Aorta (tissue), 5 donors: ENCODE data around the gene C1orf185. TPM values are rescaled to one million over a fixed set of nuclear protein-coding genes. Genes with fewer than 3 reads are reported as not detected.
"Not testable (repeated sequence)": the region's sequence is repeated elsewhere in the genome, so short reads cannot be mapped to it uniquely, and the experiment has no call there.

Experiments used
- ATAC-seq: fragments of 200-7000 bp; cut with Tn5 transposase; one replicate; pipeline ENCODE4 v1.9.1; 2022; ENCODE audit warnings: moderate library complexity; ENCODE audit not compliant: low FRiP score
- DNase-seq, 2 donors: peaks; one replicate each; pipeline ENCODE4 v3.0.0-alpha.2; 2020
- H3K27ac ChIP-seq, 2 donors: one replicate each; pipeline ENCODE4 v1.5.1; 2013; ENCODE audit warnings: low read length in 2 of 2, mild to moderate bottlenecking in 2 of 2, moderate library complexity in 2 of 2, control low read depth in 1 of 2, inconsistent platforms in 1 of 2, low read depth in 1 of 2
- H3K27me3 ChIP-seq, 2 donors: one replicate each; pipeline ENCODE4 v1.6.1; 2013; ENCODE audit warnings: control low read depth in 1 of 2, low read length in 1 of 2, mild to moderate bottlenecking in 1 of 2, moderate library complexity in 1 of 2; ENCODE audit not compliant: insufficient read depth in 2 of 2, control insufficient read depth in 1 of 2
- H3K36me3 ChIP-seq, 2 donors: one replicate each; pipeline ENCODE4 v1.6.1; 2013; ENCODE audit warnings: control low read depth in 1 of 2, low read length in 1 of 2, mild to moderate bottlenecking in 1 of 2; ENCODE audit not compliant: insufficient read depth in 2 of 2, control insufficient read depth in 1 of 2
- H3K4me1 ChIP-seq, 2 donors: one replicate each; pipeline ENCODE4 v1.6.1; 2013; ENCODE audit warnings: low read length in 2 of 2, control low read depth in 1 of 2, mild to moderate bottlenecking in 1 of 2, moderate library complexity in 1 of 2; ENCODE audit not compliant: insufficient read depth in 2 of 2, control insufficient read depth in 1 of 2
- H3K4me3 ChIP-seq, 2 donors: one replicate each; pipeline ENCODE4 v1.5.1; 2013; ENCODE audit warnings: low read length in 2 of 2, control low read depth in 1 of 2, mild to moderate bottlenecking in 1 of 2
- H3K9me3 ChIP-seq: one replicate; pipeline ENCODE4 v1.6.1; 2013; ENCODE audit warnings: mild to moderate bottlenecking, low read length; ENCODE audit not compliant: control insufficient read depth
- WGBS, 2 donors: extraction: QIAGEN DNeasy Blood & Tissue Kit; methylation state at CpG; one replicate each; pipeline ENCODE4 v1.1.7; 2013; 5-methylcytosine and 5-hydroxymethylcytosine counted together
- intact Hi-C, 2 donors: fragments of 100-400 bp; cut with DNase I; formaldehyde crosslinking; loops; one replicate each; pipeline versions ENCODE4 v1.14.2 to v1.15.0; 2022
- polyA plus RNA-seq, 2 donors: library from polyadenylated mRNA; stranded (reverse); fragments of 200-250 nt; gene quantifications; one replicate each; pipeline ENCODE4 v1.2.3, GENCODE V29; 2013
- total RNA-seq, 2 donors: library from RNA; stranded (reverse); fragmentation: NEBNext Ultra II Directional; extraction: Animal tissue kit (Norgen Biotek cat#: 25700); gene quantifications; one replicate each; pipeline ENCODE4 v1.2.1, GENCODE V29; 2021
- donor health status: healthy with polysubstance abuse.
- donor health status: Bipolar disorder and iron deficiency.
- donor health status: DM: no; HTN: no; CAD: no.
- donor health status: DM: no; HTN: no; CAD: no.
- donor health status: DM: yes; HTN: yes; CAD: no.

C1orf185 gene
- total and polyA plus RNA-seq, 4 donors, result not detected

DNA sequence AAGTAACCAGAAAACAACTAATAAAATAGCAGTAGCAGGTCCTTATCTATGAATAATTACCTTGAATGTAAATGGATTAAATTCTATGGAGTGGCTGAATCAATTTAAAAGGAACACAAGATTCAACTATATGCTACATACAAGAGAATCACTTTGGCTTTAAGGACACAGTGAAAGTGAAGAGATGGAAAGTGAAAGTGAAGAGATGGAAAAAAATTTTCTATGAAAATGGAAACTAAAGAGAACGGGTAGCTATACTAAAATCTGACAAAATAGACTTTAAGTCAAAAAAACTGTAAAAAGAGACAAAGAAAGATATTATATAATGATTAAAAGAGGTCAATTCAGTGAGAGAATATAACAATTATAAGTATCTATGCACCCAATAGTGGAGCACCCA is 54.7 kb downstream of the C1orf185 start:
- WGBS, 2 donors, result 59 to 64% methylated on average over 1 of the region's 1 CpG
- Histone ChIP-seq H3K27ac (no peak overlapping the region), H3K36me3 (no peaks in the 10 kb centered on the region), H3K9me3 (peaks cover 5% of the 10 kb centered on the region), H3K27me3 (no peaks in the 10 kb centered on the region), H3K4me3 (no peak overlapping the region), H3K4me1 (no peaks in the 10 kb centered on the region)
- intact Hi-C loops, result no loop called here
- ATAC-seq, result no peak
- DNase-seq, result no peak

- Histone ChIP-seq H3K36me3 (no peaks in the 10 kb centered on the region), H3K27ac (no peak overlapping the region), H3K4me1 (no peaks in the 10 kb centered on the region), H3K9me3 (peaks cover 5% of the 10 kb centered on the region), H3K27me3 (no peaks in the 10 kb centered on the region), H3K4me3 (no peak overlapping the region)
- no peak for ATAC-seq
- intact Hi-C loops, result no loop called here
- no peak for DNase-seq
- 78 to 84% methylated on average over 3 to 4 of the region's 4 CpGs for WGBS, 2 donors
These were observed 55.4 kb downstream of the C1orf185 start for GRCh38 chr1:51157395-51157794.

DNA sequence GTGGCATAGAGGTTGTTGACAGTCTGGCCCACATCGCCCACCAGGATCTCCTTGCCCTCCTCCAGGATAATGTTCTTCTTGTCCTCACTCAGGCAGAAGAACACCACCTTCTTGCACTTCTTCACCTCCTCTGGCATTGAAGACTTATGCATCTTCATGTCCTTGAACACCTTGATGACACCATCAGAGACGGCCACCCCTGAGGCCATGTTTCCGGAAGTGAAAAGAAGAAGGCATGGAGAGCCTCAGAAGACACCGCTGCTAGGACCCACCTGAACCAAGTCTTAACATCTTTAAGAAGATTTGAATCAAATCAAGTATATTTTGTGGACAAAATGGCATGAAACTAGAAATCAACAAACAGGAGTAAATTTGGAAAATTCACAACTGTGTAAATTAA is 56.2 kb downstream of the C1orf185 start:
- WGBS, 2 donors, result 92 to 94% methylated on average over 4 of the region's 4 CpGs
- H3K27ac ChIP-seq, result no peak overlapping the region
- DNase-seq (no peak), ATAC-seq (no peak)
- H3K4me3 ChIP-seq, result no peak overlapping the region
- no peaks in the 10 kb centered on the region for H3K36me3 ChIP-seq
- no peaks in the 10 kb centered on the region for H3K4me1 ChIP-seq
- intact Hi-C loops, result no loop called here
- peaks cover 5% of the 10 kb centered on the region for H3K9me3 ChIP-seq
- H3K27me3 ChIP-seq, result no peaks in the 10 kb centered on the region

DNA sequence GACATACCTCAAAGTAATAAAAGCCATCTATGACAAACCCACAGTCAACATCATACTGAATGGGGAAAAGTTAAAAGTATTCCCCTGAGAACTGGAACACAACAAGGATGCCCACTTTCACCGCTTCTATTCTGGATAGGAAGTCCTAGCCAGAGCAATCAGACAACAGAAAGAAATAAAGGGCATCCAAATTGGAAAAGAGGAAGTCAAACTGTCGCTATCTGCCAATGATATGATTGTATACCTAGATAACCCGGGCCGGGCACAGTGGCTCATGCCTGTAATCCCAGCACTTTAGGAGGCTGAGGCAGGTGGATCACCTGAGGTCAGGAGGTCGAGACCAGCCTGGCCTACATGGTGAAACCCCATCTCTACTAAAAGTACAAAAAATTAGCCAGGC is 60.5 kb downstream of the C1orf185 start:
- DNase-seq, ATAC-seq, H3K36me3 ChIP-seq, H3K4me3 ChIP-seq, H3K27ac ChIP-seq, H3K4me1 ChIP-seq, H3K27me3 ChIP-seq, intact Hi-C loops, H3K9me3 ChIP-seq: not testable (repeated sequence)
- 83 to 85% methylated on average over 5 of the region's 5 CpGs for WGBS, 2 donors

DNA sequence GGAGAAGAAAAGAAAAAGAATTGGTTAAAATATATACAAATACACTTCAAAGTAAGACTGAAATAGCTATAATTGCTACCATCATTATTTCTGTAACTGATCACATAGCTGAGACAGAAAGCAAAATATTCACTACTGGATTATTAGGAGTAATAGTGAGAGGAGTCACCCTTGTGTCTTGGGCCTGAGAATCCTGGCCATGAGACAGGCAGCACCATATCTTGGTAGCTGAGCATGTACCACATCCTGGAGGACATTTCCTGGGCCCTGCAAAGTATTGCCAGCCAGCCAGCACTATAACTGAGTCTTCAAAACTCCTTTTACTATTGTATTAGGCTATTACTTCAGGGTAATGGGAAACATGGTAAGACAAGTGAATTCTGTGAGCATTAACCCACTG is 63.5 kb downstream of the C1orf185 start:
- Histone ChIP-seq H3K4me1 (no peaks in the 10 kb centered on the region), H3K27ac (no peak overlapping the region), H3K4me3 (no peak overlapping the region), H3K27me3 (no peaks in the 10 kb centered on the region), H3K9me3 (no peaks in the 10 kb centered on the region), H3K36me3 (no peaks in the 10 kb centered on the region)
- DNase-seq (no peak), ATAC-seq (no peak)
- intact Hi-C loops, result no loop called here

GRCh38 chr1:51168266-51168845 is 66.3 kb downstream of the C1orf185 start:
- Histone ChIP-seq H3K4me3 (no peak overlapping the region), H3K9me3 (no peaks in the 10 kb centered on the region), H3K36me3 (no peaks in the 10 kb centered on the region), H3K27me3 (no peaks in the 10 kb centered on the region), H3K4me1 (no peaks in the 10 kb centered on the region), H3K27ac (no peak overlapping the region)
- no peak for DNase-seq
- 45 to 53% methylated on average over 1 of the region's 1 CpG for WGBS, 2 donors
- ATAC-seq, result no peak
- intact Hi-C loops, result no loop called here

DNA sequence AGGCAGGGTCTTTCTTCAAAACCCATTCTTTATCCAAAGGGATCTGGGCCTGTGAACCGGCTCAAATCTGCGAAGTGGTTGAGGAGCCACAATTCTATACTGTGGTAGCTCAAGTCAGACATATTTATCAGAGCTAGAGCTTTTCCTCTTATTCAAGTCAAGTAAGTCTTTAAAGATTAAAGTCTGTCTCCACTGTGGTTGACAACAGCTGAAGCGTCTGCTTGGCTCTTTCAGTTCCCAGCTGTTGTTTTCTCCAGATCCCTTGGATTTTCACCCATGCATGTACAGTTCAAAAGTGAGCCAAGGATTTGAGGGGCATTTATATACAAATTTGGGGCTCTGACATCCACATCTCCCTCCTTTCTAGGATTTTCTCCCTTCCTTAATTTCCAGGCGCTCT is 66.9 kb downstream of the C1orf185 start:
- Histone ChIP-seq H3K4me1 (no peaks in the 10 kb centered on the region), H3K36me3 (no peaks in the 10 kb centered on the region), H3K27ac (no peak overlapping the region), H3K27me3 (no peaks in the 10 kb centered on the region), H3K9me3 (no peaks in the 10 kb centered on the region), H3K4me3 (no peak overlapping the region)
- DNase-seq, result no peak
- ATAC-seq, result no peak
- 56 to 69% methylated on average over 4 of the region's 4 CpGs for WGBS, 2 donors
- intact Hi-C loops, result no loop called here

DNA sequence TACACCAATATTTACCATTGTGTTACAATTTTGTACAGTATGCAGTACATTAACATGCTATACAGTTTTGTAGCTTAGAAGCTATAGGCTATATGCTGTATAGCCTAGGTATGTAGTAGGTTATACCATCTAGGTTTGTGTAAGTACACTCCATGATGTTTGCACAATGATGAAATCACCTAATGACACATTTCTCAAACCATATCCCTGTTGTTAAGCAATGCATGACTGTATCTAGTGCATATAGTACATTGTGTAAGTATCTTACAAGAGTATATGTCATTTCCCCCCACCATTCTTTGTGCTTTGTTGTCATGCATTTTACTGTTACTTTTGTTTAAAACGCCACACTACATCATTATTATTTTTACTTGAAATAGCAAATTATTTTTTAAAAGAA is 68.3 kb downstream of the C1orf185 start:
- intact Hi-C loops, result no loop called here
- no peaks in the 10 kb centered on the region for H3K36me3 ChIP-seq
- H3K4me1 ChIP-seq, result no peaks in the 10 kb centered on the region
- no peaks in the 10 kb centered on the region for H3K27me3 ChIP-seq
- ATAC-seq (no peak), DNase-seq (no peak)
- H3K9me3 ChIP-seq, result no peaks in the 10 kb centered on the region
- no peak overlapping the region for H3K27ac ChIP-seq
- WGBS, 2 donors, result 92 to 97% methylated on average over 1 of the region's 1 CpG
- no peak overlapping the region for H3K4me3 ChIP-seq

DNA sequence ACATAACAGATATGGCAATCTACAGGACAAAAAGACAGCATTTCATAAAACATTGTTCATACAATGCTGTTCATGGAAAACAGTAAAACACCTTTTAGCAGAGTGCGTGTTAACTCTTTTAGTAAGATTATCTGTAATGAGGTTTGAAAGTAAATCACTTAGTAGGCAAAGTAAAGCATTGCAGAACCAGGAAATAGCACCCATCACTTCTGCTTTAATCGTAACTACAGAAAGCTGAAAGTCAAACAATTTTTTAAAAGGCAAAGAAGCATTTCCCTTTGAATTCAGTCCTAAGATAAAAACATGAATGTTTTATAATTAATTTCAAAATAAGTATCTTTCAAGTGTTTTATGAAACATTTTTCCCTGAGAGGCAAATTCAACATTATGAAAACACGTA is 70.8 kb downstream of the C1orf185 start:
- no peaks in the 10 kb centered on the region for H3K4me1 ChIP-seq
- no peaks in the 10 kb centered on the region for H3K9me3 ChIP-seq
- no peak overlapping the region for H3K27ac ChIP-seq
- no peaks in the 10 kb centered on the region for H3K27me3 ChIP-seq
- no peak for ATAC-seq
- WGBS, 2 donors, result 71 to 72% methylated on average over 3 of the region's 3 CpGs
- intact Hi-C loops, result no loop called here
- no peak for DNase-seq
- H3K4me3 ChIP-seq, result no peak overlapping the region
- no peaks in the 10 kb centered on the region for H3K36me3 ChIP-seq
